SK-N-SH (cell line): ENCODE data around the gene PRMT7. TPM values are rescaled to one million over a fixed set of nuclear protein-coding genes. Genes with fewer than 3 reads are reported as not detected.

ENCODE experiments used
- CTCF ChIA-PET: fragments of 300-600, 350-600 bp; formaldehyde crosslinking; extraction: SDS; loops from one replicate; lab custom pipeline; 2021; lab: Yijun Ruan, JAX
- POLR2A ChIA-PET: fragments of 350-600 bp; sonication (Branson Sonifier 250); formaldehyde crosslinking; extraction: SDS; loops from one replicate; lab custom pipeline; 2020; ENCODE audit warnings: antibody characterized with exemption, inconsistent platforms; lab: Yijun Ruan, JAX
- DNase-seq: peaks from one replicate; pipeline ENCODE4 v3.0.0; 2012
- H2AFZ ChIP-seq: fragments of 200-600 bp; sonication (generic); 2 replicates; pipeline ENCODE4 v1.8.1; 2016; ENCODE audit warnings: antibody characterized with exemption, mild to moderate bottlenecking, low read depth
- H3F3A ChIP-seq: fragments of 200-600 bp; sonication (generic); replicated peaks from 2 replicates; pipeline ENCODE3; 2016; ENCODE audit warnings: antibody characterized with exemption, mild to moderate bottlenecking; ENCODE audit not compliant: insufficient read depth
- H3K27ac ChIP-seq, 2 experiments: fragments of 200-500 bp in 1 of 2; fragments of 200-600 bp in 1 of 2; sonication (Bioruptor generic) in 1 of 2; sonication (generic), shearing (Covaris generic) in 1 of 2; 2 replicates each; pipeline versions ENCODE4 v1.5.1 to v1.6.1; 2014 to 2016; ENCODE audit warnings: low read depth in 2 of 2, inconsistent platforms in 1 of 2, low read length in 1 of 2, mild to moderate bottlenecking in 1 of 2, mixed read lengths in 1 of 2
- H3K27me3 ChIP-seq: fragments of 200-600 bp; sonication (generic), shearing (Covaris generic); 2 replicates; pipeline ENCODE4 v1.6.1; 2016; ENCODE audit warnings: mixed run types; ENCODE audit not compliant: insufficient read depth
- H3K36me3 ChIP-seq, 2 experiments: fragments of 200-500 bp in 1 of 2; fragments of 200-600 bp in 1 of 2; sonication (Bioruptor generic) in 1 of 2; sonication (generic) in 1 of 2; replicated peaks in 1 of 2; 2 replicates each; pipeline versions ENCODE3 to v1.5.1; 2014 to 2016; ENCODE audit warnings: low read length in 1 of 2, mild to moderate bottlenecking in 1 of 2; ENCODE audit not compliant: insufficient read depth in 2 of 2, control insufficient read depth in 1 of 2
- H3K4me1 ChIP-seq, 2 experiments: fragments of 200-500 bp in 1 of 2; fragments of 200-600 bp in 1 of 2; sonication (Bioruptor generic) in 1 of 2; sonication (generic), shearing (Covaris generic) in 1 of 2; 2 replicates each; pipeline versions ENCODE4 v1.5.1 to v1.6.1; 2014 to 2016; ENCODE audit warnings: low read depth in 1 of 2, low read length in 1 of 2, mixed run types in 1 of 2; ENCODE audit not compliant: insufficient read depth in 2 of 2, control insufficient read depth in 1 of 2
- H3K4me2 ChIP-seq: fragments of 200-600 bp; sonication (generic), shearing (Covaris generic); 2 replicates; pipeline ENCODE4 v1.6.1; 2017; ENCODE audit warnings: mixed run types
- H3K4me3 ChIP-seq, 2 experiments: fragments of 200-500 bp in 1 of 2; fragments of 200-600 bp in 1 of 2; sonication (Bioruptor generic) in 1 of 2; sonication (generic), shearing (Covaris generic) in 1 of 2; 2 replicates each; pipeline versions ENCODE4 v1.5.1 to v1.8.1; 2014 to 2016; ENCODE audit warnings: low read depth in 2 of 2, inconsistent platforms in 1 of 2, low read length in 1 of 2, mild to moderate bottlenecking in 1 of 2, mixed read lengths in 1 of 2, moderate library complexity in 1 of 2
- H3K79me2 ChIP-seq: fragments of 200-600 bp; sonication (generic); 2 replicates; pipeline ENCODE4 v1.8.1; 2017; ENCODE audit warnings: mild to moderate bottlenecking; ENCODE audit not compliant: insufficient read depth
- H3K9ac ChIP-seq: fragments of 200-600 bp; sonication (generic); 2 replicates; pipeline ENCODE4 v1.6.1; 2017; ENCODE audit warnings: mixed run types
- H3K9me2 ChIP-seq: fragments of 200-600 bp; sonication (generic); 2 replicates; pipeline ENCODE4 v1.6.1; 2017; ENCODE audit warnings: mixed run types
- H3K9me3 ChIP-seq: fragments of 200-600 bp; sonication (generic); 2 replicates; pipeline ENCODE4 v1.6.1; 2017; ENCODE audit warnings: mixed run types, mild to moderate bottlenecking, moderate library complexity
- H4K20me1 ChIP-seq: fragments of 200-600 bp; sonication (generic); 2 replicates; pipeline ENCODE4 v1.6.1; 2017; ENCODE audit warnings: mild to moderate bottlenecking, mixed run types; ENCODE audit not compliant: insufficient read depth
- ELF1 ChIP-seq: IDR thresholded peaks from 2 replicates; pipeline ENCODE4 v1.4.0; 2012
- EP300 ChIP-seq, 2 experiments: IDR thresholded peaks; 2 replicates each; pipeline versions ENCODE4 v1.4.0 to v1.6.1; 2012; ENCODE audit warnings: borderline replicate concordance in 1 of 2, low read depth in 1 of 2, low read length in 1 of 2
- FOXM1 ChIP-seq: IDR thresholded peaks from 2 replicates; pipeline ENCODE4 v1.4.0; 2012; ENCODE audit warnings: low read depth, mild to moderate bottlenecking
- GATA2 ChIP-seq: sonication (generic); formaldehyde crosslinking; IDR thresholded peaks from 2 replicates; pipeline ENCODE4 v1.5.0; 2020; ENCODE audit warnings: mild to moderate bottlenecking, missing genetic modification reagents
- JUND ChIP-seq: IDR thresholded peaks from 2 replicates; pipeline ENCODE4 v1.4.0; 2012
- MAX ChIP-seq: IDR thresholded peaks from 2 replicates; pipeline ENCODE4 v1.4.0; 2012; ENCODE audit warnings: low read depth
- PBX3 ChIP-seq: IDR thresholded peaks from 2 replicates; pipeline ENCODE4; 2012
- REST ChIP-seq: IDR thresholded peaks from 2 replicates; pipeline ENCODE4 v1.6.1; 2012; ENCODE audit warnings: mild to moderate bottlenecking, low read depth, low read length, moderate library complexity
- RXRA ChIP-seq: IDR thresholded peaks from 2 replicates; pipeline ENCODE4 v1.4.0; 2012; ENCODE audit warnings: low read depth, mild to moderate bottlenecking, borderline replicate concordance
- USF1 ChIP-seq: IDR thresholded peaks from 2 replicates; pipeline ENCODE4 v1.4.0; 2012; ENCODE audit warnings: low read depth, borderline replicate concordance
- USF2 ChIP-seq: fragments of 150-350 bp; IDR thresholded peaks from 2 replicates; pipeline ENCODE4 v1.6.1; 2017; ENCODE audit warnings: antibody characterized with exemption, low read length, low read depth, borderline replicate concordance
- WGBS: methylation state at CpG from one replicate; pipeline ENCODE4 v1.1.6; 2017; ENCODE audit warnings: low lambda C conversion rate; 5-methylcytosine and 5-hydroxymethylcytosine counted together
- polyA plus RNA-seq, 3 experiments: library from polyadenylated mRNA; depleted of rRNA; stranded (reverse); fragments of >200 nt; gene quantifications; 2 replicates each; pipeline ENCODE4 v1.2.3, GENCODE V29; 2012

Gene PRMT7
- polyA plus RNA-seq, 1 of the 3 experiments (the other 2 are of a cell fraction), result 46.0 TPM

- Histone ChIP-seq H3K9me3 (no peaks in the 10 kb centered on the region), H3K27ac (no peak overlapping the region), H2AFZ (no peak overlapping the region), H4K20me1 (peaks cover 15% of the 10 kb centered on the region; the same call in 1 of the 2 replicates)
- TF ChIP-seq JUND, result no peak
- TF ChIP-seq PBX3, result no peak
- TF ChIP-seq GATA2 (CRISPR knock-in tag), result no peak
- TF ChIP-seq USF1, result no peak
- TF ChIP-seq RXRA, result no peak
- TF ChIP-seq ELF1, result no peak
- no peak for TF ChIP-seq FOXM1
- TF ChIP-seq REST, result no peak
- no peak for TF ChIP-seq EP300 (IDR thresholded peaks at IDR 0.05; ENCODE audit: borderline replicate concordance in 1 of 2, low read depth in 1 of 2, low read length in 1 of 2)
- TF ChIP-seq MAX, result no peak
- TF ChIP-seq USF2, result no peak
- TF ChIP-seq, all 33 proteins: peak for 0
- Histone ChIP-seq H3K4me1 (no peaks in the 10 kb centered on the region), H3F3A (no peaks in the 10 kb centered on the region), H3K4me3 (no peak overlapping the region), H3K9me2 (no peaks in the 10 kb centered on the region), H3K4me2 (no peak overlapping the region), H3K27me3 (no peaks in the 10 kb centered on the region), H3K9ac (no peak overlapping the region), H3K36me3 (peaks cover 18 to 22% of the 10 kb centered on the region in 2 experiments), H3K79me2 (peaks cover 17% of the 10 kb centered on the region; the same call in 1 of the 2 replicates)
- no peak for DNase-seq
- CTCF ChIA-PET, result interaction anchor here (10.4 kb wide), 1 partner anchor 26 kb away, joined by 80 read pairs; the partner anchor contains the start of gene SLC7A6
- WGBS, result 98% methylated on average over 2 of the region's 2 CpGs
- POLR2A ChIA-PET, result interaction anchor here (0.9 kb wide), 1 partner anchor 22 kb away, joined by 3 read pairs; the partner anchor contains the start of genes PRMT7 and SLC7A6OS
Measured at GRCh38 chr16:68289202-68289601, 21.6 kb upstream of the PRMT7 start.
